Measurements from ENCODE around the gene B4GALT2.

The B4GALT2 gene, protein sequence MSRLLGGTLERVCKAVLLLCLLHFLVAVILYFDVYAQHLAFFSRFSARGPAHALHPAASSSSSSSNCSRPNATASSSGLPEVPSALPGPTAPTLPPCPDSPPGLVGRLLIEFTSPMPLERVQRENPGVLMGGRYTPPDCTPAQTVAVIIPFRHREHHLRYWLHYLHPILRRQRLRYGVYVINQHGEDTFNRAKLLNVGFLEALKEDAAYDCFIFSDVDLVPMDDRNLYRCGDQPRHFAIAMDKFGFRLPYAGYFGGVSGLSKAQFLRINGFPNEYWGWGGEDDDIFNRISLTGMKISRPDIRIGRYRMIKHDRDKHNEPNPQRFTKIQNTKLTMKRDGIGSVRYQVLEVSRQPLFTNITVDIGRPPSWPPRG

DNA sequence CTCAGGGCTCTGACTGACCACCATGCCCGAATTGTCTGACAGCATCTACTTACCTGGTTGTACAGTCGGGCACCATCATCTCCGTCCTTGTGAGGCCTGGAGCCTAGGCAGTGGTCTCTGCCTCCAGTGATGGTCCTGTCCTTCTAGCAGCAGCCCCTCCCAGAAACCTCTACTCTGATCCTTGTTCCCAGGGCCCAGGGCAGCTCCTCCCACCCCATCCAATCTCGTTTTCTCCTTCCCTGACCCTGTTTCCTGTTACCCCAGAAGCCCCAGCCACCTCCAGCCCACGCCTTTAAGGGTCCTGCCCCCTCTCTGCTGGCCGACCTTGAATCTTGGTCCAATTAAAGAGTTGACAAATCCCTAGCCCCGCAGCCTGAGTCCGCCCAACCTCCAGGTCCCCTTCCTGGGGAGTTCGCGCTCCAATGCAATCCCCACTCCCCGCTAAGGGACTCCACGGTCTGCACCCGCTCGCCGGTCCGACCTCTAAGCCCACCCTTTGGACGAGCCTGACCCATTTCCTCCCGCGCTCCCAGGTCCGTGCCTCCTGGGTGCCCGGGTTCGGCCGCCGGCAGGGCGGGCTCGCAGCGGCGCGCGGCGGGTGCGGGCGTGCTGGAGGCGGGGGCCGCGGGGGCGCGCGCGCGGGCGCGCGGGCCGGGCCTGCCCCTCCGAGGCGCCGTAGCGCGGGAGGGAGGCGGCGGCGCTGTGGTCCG lies at the start of gene B4GALT2:
Gene B4GALT2, plus strand, starts transcription at position 660 of the 710 bp plus-strand sequence. CDS start 1,951 bp downstream, outside the sequence.
- no peak for DNase-seq (ENCODE audit: low read depth)

DNA sequence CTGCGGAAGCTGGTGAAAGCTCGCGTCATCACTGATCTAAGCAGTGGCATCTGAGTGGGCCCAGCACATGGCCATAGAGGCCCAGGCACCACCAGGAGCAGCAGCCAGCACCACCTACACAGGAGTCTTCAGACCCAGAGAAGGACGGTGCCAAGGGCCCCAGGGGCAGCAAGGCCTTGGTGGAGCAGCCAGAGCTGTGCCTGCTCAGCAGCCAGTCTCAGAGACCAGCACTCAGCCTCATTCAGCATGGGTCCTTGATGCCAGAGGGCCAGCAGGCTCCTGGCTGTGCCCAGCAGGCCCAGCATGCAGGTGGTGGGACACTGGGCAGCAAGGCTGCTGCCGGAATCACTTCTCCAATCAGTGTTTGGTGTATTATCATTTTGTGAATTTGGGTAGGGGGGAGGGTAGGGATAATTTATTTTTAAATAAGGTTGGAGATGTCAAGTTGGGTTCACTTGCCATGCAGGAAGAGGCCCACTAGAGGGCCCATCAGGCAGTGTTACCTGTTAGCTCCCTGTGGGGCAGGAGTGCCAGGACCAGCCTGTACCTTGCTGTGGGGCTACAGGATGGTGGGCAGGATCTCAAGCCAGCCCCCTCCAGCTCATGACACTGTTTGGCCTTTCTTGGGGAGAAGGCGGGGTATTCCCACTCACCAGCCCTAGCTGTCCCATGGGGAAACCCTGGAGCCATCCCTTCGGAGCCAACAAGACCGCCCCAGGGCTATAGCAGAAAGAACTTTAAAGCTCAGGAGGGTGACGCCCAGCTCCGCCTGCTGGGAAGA lies 48.7 kb upstream of the B4GALT2 start:
- no peak for DNase-seq (ENCODE audit: low read depth)

DNA sequence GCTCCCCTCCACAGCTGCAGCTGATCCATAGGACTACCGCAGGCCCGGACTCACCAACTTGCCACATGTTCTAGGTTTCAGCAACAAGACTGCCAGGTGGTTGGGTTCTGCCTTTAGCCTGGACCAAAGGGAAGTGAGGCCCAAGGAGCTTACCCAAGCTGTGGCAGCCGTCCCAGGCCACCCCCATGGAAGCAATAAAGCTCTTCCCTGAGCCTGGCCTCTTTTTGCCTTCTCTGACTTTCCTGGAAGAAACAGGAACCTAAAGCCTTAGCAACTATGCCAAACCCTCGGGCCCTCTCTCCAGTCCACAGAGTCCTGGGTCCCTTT lies 48.1 kb upstream of the B4GALT2 start:
- no peak for DNase-seq (ENCODE audit: low read depth)

DNA sequence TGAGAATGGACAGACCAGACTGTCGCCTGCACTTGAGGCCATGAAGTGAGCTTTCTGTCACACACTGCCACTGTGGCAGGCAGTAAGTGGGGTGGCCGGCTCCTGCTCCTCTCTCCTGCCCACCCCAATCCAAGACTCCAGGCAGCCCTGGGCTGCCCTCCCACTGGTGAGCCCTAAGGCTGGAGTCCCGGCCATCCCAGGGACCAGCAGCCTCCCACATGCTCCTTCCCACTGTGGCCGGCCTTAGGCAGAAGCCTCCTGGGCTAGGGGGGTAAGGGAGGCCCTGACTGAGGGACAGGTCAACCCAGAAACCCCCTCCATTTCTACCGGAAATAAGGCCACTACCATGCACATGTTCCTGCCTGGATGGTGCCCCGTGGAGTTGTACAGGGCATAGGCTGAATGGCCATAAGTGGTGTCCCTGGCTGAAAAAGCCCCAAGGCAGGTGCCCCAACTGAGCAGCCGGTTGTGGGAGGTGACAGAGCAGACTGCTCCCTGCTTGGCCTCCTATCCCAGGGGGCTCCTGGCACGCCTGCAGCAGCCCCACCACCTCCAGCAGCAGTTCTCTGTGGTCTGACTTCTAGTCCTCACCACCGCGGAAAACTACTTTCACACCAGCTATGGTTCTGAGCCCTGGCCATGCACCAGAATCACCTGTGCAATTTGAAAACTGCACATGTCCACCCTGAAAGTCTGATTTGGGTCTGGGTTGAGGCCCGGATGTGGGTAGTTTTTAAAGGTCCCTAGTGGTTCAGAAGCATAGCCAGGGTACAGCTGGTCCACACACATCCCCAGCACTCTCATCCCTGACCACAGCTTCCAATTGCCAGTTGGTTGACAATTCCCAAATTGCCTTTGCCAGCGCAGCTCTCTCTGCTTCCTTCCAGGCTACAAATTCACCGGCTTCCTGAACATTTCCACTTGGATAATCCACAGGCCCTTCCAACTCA lies 47.0 kb upstream of the B4GALT2 start:
- DNase-seq (ENCODE audit: low read depth) = no peak

DNA sequence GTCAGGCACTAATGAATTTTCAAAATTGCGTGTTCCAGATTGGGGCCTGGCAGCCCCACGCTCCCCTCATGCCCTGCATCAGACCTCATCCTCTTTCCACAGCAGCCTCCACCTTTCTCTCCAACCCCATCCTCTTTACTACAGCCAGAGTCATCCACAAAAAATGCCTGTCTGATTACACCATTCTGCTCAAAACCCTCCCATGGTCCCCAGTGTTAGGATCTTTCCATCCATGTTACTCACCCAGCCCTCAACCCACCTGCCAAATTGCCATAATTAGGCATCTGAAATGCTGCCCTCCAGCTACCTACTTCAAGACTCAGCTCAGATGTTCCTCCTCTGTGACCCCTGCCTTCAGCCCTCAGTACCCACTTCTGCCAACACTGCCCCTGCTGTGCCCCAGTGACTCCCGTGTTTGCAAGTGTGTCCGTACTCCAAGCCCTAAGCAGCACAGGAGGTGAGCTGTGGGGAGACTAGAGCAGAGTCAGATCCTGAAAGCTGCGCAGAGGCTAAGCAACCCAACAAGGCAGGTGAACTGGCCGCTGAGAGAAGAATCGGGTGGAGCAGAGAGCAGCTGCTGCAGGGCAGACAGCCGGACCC lies 46.1 kb upstream of the B4GALT2 start:
- DNase-seq (ENCODE audit: low read depth) = no peak

DNA sequence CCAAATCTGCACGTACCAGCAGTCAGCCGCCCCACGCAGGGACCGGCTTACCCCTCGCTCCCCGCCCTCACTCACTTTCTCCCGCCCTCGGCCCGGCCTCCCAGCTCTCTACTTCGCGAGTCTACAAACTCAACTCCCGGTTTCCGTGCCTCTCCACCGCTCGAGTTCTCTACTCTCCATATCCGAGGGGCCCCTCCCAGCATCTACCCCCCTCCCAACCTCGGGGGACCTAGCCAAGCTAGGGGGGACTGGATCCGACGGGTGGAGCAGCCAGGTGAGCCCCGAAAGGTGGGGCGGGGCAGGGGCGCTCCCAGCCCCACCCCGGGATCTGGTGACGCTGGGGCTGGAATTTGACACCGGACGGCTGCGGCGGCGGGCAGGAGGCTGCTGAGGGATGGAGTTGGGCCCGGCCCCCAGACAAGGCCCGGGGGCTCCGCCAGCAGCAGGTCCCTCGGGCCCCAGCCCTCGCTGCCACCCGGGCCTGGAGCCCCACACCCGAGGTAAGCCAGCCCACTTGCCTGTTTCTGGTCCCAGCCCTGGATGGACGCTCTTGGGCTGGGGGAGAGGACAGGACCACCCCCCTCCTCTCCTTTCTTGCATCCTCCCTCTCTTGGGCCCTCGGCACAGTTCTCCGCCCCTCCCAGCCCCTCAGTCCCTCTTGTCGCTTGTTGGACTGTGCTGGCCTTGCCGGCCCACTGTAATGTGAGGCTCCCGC lies 45.5 kb upstream of the B4GALT2 start, which contains the start of gene ARTN:
Gene ARTN, plus strand, starts transcription at position 416 of the 715 bp plus-strand sequence. CDS start 1,856 bp downstream, outside the sequence.
- DNase-seq (ENCODE audit: low read depth) = no peak

DNA sequence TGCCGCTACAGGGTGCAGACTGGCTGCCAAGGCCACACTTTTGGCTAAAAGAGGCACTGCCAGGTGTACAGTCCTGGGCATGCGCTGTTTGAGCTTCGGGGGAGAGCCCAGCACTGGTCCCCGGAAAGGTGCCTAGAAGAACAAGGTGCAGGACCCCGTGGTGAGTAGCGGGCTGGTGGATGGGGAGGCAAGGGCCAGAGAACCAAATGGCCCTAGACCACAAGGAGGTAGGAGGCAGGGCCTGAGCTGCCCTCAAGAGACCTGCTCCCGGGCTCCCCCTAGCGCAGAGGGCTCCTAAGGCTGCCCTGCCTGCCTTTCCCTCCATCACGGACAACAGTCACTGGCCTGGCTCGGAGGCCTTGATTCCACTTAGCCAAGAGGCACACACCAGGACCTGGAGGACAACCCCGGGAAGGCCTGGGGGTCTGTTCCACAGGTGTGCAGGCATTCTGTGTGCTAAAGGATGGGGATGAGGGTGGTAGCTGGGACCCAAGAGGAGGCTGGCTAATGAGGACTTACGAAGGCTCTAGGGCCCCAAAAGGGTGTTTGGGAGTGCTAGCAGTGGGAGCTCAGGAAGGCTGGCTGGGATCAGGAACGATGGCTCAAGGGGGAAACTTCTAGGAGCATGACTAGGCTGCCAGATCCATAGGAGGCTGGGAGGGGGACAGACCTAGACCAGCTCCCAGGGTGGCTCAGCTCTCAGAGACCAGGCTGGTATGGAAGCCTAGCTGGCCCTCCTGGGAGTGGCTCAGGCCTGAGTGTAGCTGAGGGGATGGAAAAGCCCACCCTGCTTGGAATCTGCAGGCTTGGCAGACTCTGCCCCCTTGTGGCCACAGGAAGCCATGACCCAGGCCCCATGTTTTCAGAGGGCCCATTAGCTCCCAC lies 44.7 kb upstream of the B4GALT2 start:
- DNase-seq (ENCODE audit: low read depth) = peak; percentile 38

DNA sequence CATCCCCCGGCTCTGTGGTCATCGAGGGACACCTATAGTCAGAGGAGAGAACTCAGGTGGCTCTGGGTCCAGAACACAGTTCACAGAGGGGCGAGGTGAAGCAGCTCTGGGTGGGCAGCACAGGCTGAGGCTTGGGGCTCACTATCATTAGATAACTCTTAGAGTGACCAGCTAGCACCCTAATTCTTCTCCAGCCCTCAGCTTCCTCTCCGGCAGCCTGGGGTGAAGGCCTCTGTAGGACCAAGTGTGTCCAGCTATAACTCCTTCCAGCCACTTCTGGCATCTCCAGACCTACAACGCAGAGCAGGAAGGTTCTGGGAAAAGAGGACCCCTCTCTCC lies 44.1 kb upstream of the B4GALT2 start:
- DNase-seq (ENCODE audit: low read depth) = no peak

DNA sequence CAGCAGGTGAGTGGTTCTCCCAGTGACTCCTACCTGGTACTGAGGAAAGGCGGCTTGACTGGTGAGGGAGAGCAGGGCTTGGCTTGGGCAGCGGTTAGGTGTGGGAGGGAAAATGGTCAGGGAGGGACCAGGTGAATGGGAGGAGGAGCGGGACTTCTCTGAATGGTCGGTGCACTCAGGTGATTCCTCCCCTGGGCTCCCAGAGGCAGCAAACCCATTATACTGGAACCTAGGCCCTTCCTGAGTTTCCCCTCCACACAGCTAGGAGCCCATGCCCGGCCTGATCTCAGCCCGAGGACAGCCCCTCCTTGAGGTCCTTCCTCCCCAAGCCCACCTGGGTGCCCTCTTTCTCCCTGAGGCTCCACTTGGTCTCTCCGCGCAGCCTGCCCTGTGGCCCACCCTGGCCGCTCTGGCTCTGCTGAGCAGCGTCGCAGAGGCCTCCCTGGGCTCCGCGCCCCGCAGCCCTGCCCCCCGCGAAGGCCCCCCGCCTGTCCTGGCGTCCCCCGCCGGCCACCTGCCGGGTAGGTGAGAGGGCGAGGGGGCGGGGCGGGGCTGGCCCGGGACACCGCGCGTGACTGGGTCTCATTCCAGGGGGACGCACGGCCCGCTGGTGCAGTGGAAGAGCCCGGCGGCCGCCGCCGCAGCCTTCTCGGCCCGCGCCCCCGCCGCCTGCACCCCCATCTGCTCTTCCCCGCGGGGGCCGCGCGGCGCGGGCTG lies 43.1 kb upstream of the B4GALT2 start:
- no peak for DNase-seq (ENCODE audit: low read depth)

DNA sequence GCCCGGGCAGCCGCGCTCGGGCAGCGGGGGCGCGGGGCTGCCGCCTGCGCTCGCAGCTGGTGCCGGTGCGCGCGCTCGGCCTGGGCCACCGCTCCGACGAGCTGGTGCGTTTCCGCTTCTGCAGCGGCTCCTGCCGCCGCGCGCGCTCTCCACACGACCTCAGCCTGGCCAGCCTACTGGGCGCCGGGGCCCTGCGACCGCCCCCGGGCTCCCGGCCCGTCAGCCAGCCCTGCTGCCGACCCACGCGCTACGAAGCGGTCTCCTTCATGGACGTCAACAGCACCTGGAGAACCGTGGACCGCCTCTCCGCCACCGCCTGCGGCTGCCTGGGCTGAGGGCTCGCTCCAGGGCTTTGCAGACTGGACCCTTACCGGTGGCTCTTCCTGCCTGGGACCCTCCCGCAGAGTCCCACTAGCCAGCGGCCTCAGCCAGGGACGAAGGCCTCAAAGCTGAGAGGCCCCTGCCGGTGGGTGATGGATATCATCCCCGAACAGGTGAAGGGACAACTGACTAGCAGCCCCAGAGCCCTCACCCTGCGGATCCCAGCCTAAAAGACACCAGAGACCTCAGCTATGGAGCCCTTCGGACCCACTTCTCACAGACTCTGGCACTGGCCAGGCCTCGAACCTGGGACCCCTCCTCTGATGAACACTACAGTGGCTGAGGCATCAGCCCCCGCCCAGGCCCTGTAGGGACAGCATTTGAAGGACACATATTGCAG lies 42.4 kb upstream of the B4GALT2 start:
- no peak for DNase-seq (ENCODE audit: low read depth)

DNA sequence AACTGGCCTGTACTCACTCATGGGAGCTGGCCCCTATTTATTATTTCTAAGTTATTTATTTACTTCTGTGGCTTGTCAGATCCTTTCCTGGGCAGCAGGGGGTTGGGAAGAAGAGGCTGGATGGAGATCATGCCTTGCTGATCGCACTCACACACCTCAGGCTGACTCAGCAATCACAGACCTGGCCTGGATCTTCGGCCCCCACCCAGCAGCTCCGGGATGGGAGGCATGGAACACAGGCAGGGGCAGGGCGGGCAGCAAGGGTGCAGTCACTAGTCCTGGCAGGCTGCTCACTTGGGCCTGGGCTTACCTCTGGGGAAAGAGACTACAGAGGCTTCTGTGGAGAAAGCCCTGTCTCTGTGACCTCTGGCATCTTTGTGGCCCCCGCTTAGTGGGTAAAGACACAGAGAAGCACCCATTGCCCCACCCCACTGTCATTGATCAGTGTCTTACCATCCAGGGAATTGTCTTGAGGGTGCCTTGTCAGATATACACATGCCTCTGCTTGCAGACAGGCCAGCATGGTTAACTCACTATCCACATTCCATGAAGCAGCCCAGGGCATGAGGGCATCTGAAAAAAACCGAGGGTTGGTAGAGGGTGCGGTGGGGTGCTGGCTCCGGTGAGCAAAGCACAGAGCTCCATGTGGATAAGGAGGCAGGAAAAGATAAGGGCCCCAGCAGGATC lies 41.7 kb upstream of the B4GALT2 start:
- no peak for DNase-seq (ENCODE audit: low read depth)

DNA sequence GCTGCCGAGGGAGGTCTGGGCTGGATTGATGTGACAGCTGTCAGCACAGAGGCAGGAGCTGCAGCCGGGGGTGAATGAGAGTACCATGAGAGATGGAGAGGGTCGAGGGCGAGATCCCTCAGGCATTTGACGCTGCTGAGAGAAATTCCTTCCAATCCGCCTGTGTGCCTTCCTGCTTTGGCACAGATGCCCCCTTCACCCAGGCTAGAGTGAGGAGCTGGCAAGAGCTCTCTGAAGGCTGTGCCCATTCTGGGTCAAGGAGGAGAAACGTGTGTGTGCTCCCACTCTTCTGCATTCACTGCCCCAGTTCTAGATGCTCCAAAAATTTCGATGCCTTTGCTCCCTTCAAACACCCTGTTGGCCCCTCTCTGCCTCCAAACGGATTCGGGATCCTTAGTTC lies 40.6 kb upstream of the B4GALT2 start:
- no peak for DNase-seq (ENCODE audit: low read depth)

DNA sequence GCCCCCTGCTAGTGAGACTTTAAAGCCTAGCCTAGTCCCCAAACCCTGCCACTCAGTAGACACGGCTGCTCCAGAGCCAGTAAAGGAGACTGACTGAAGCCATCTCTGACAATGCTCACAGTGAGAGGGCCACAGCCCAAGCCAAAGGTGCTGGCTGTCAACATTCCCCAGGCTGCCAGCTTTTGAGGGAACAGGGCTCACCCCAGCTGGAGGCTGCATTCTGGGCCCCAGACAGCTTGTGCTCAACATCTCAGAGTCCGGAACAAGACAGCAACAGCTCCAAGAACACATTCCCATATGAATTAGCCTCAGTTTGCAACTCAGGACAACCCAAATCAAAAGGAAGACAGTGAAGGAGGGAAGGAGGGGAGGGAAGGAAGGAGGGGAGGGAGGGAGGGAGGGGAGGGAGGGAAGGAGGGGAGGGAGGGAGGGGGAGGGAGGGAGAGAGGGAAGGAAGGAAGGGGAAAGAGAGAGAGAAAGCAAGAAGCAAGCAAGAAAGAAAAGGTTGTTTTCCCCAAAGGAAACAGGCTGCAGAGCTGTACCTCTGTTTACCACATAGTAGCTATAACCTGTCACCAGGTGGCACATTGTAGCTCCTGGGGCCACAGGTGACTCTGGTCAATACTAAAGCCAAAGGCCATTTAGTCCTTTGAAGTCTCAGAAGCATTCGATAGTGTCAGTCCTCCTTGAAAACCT lies 40.0 kb upstream of the B4GALT2 start:
- DNase-seq (ENCODE audit: low read depth) = no peak

DNA sequence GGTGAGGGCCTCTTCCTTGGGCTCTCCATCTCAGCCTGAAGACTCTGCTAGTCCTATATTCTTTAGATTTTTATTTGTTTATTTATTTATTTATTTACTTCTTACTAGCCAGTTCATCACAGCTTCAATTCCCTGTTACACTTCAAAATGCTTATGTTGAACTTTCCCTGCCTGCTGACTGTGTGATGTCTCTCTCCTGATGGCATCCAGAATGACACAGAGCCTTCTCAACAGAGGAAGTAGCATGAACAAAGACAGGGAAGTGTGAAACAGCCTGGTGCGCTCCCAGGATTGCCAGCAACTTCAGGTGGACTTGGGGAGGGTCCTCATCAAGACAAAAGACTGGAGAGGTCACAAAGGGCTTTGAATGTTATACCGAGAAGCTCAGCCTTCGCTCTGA lies 36.6 kb upstream of the B4GALT2 start:
- no peak for DNase-seq (ENCODE audit: low read depth)

DNA sequence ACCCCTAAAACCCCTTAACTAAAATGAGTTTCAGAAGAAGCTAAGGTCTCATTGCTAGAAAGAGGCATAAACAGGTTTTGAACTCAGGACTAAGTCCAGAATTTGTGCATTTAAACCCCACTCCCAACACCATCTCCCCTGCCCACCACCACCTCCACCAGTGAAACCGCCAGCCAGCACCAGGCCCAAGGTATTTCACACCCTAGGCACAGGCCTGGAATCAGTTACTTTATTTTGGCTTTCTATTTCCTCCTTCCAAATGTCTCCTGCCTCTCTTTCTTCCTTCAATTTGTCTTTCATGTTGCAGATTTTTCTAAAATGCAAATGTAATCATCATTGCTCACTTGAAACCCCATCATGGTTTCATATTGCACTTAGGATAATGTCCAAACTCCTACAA lies 34.1 kb upstream of the B4GALT2 start:
- no peak for DNase-seq (ENCODE audit: low read depth)

DNA sequence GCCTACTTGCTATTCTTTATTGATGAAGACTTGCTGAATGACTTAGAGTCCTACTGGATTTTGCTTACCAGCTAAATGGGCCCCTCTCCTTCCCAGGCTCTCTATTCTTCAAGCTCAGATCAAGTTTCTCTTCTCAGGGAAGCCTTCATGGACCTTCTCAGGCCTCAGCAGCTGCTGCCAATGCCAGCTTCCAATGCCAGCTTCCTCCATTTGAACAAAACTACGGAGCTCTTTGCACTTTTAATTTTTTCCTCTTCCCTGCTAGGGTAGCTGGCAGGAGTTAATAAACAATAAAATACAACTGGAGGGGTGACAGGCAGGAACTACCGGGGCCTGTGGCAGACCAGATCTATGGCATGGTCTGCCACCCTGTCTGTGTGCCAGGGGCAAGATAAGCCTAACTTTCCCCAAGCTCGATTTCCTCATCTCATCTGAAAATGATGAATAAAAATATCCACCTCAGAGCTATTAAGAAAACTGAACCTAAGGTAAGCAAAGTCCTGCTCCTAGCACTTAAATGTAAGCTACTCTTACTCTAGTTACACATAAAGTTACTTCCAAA lies 33.3 kb upstream of the B4GALT2 start:
- DNase-seq (ENCODE audit: low read depth) = no peak
